Astrocyte (in vitro differentiated cells and primary cell): ENCODE measurements around the gene ZC3H18.

ENCODE experiments used
- CTCF ChIP-seq: IDR thresholded peaks from 2 replicates; pipeline ENCODE4 v1.5.1; 2011; ENCODE audit warnings: low read depth, mild to moderate bottlenecking, inconsistent platforms, low read length, moderate library complexity; ENCODE audit not compliant: insufficient read depth
- EZH2 ChIP-seq: IDR thresholded peaks from 2 replicates; pipeline ENCODE4 v1.6.1; 2012; ENCODE audit warnings: mild to moderate bottlenecking, low read length, inconsistent platforms; ENCODE audit not compliant: insufficient read depth

DNA sequence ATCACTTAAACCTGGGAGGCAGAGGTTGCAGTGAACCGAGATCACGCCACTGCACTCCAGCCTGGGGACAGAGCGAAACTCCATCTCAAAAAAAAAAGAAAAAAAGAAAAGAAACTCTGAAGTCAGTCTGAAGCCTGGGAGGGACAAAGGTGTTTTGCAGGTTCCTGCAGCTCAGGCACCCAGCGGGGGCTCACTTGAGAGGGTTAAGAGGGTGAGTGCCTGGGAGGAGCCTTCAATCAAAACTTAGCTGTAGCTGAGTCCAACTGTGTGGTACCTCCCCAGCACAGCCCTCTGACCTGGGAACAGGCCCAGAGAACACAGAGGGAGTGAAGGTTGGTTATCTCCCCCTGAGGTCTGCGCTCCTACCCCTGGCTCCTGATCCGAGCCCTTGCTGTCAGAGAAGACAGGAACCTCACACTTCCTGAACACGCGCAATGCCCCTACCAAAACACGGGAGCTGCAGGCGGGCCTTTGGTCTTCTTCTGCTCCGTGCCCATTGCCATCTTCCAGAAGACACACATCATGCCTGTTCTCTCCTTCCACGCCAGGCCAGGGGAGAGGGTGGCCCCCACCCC is 20.4 kb upstream of the ZC3H18 start:
- TF ChIP-seq EZH2 (no peak), CTCF (no peak)
